CD4-positive, alpha-beta T cell treated with Interleukin-4 for 4 hours (primary cell): ENCODE measurements around the gene EVA1C.
"Not testable (repeated sequence)": the region's sequence is repeated elsewhere in the genome, so short reads cannot be mapped to it uniquely, and the experiment has no call there.

Source experiments
- DNase-seq: peaks from one replicate; pipeline ENCODE4 v3.0.0-alpha.2; 2020

EVA1C gene

GRCh38 chr21:32506411-32506965 lies 94.0 kb downstream of the EVA1C start:
- not testable (repeated sequence) for DNase-seq

- no peak for DNase-seq
Measured at GRCh38 chr21:32507342-32507919, 94.9 kb downstream of the EVA1C start.

- DNase-seq, result not testable (repeated sequence)
Measured at GRCh38 chr21:32508036-32508435, 95.5 kb downstream of the EVA1C start.

GRCh38 chr21:32508558-32508957 lies 96.1 kb downstream of the EVA1C start:
- no peak for DNase-seq

- DNase-seq, result not testable (repeated sequence)
Measured at GRCh38 chr21:32508975-32509374, 96.5 kb downstream of the EVA1C start.

GRCh38 chr21:32514275-32515055 lies 102.0 kb downstream of the EVA1C start:
- no peak for DNase-seq

GRCh38 chr21:32515874-32516273 lies 103.4 kb downstream of the EVA1C start:
- no peak for DNase-seq

- no peak for DNase-seq
Measured at GRCh38 chr21:32516756-32517649, 104.5 kb downstream of the EVA1C start.

- DNase-seq, result no peak
Measured at GRCh38 chr21:32519945-32520874, 107.7 kb downstream of the EVA1C start.

GRCh38 chr21:32520875-32521735 lies 108.6 kb downstream of the EVA1C start:
- DNase-seq, result no peak

GRCh38 chr21:32521736-32522355 lies 109.3 kb downstream of the EVA1C start:
- DNase-seq, result no peak

GRCh38 chr21:32523463-32523862 lies 111.0 kb downstream of the EVA1C start:
- no peak for DNase-seq

- DNase-seq, result no peak
Measured at GRCh38 chr21:32523988-32524719, 111.6 kb downstream of the EVA1C start.

GRCh38 chr21:32525282-32525681 lies 112.8 kb downstream of the EVA1C start:
- no peak for DNase-seq

- DNase-seq, result no peak
Measured at GRCh38 chr21:32529679-32530078, 117.2 kb downstream of the EVA1C start.

- DNase-seq, result not testable (repeated sequence)
Measured at GRCh38 chr21:32530809-32531208, 118.3 kb downstream of the EVA1C start.

GRCh38 chr21:32531561-32531960 lies 119.1 kb downstream of the EVA1C start:
- DNase-seq, result not testable (repeated sequence)

GRCh38 chr21:32532636-32533035 lies 120.1 kb downstream of the EVA1C start:
- no peak for DNase-seq

- no peak for DNase-seq
Measured at GRCh38 chr21:32533053-32533452, 120.5 kb downstream of the EVA1C start.

- no peak for DNase-seq
Measured at GRCh38 chr21:32533611-32534010, 121.1 kb downstream of the EVA1C start.
